Activated naive CD4-positive, alpha-beta T cell treated with anti-CD3 and anti-CD28 coated beads, Interleukin-2, amount 10 ng/mL, durations not matched to agents 7 days and 5 days (primary cell): ENCODE data around the gene IRAK1.
A peak's percentile ranks its signal among the peaks of the same experiment; 100 is the strongest.

ENCODE experiments used
- CTCF ChIA-PET: fragments of 350-600 bp; sonication (Branson Sonifier 250); formaldehyde crosslinking; loops from one replicate; lab custom pipeline; 2021; ENCODE audit warnings: antibody characterized with exemption; lab: Charles Lee
- DNase-seq: peaks from one replicate; pipeline ENCODE4 v3.0.0-alpha.2; 2020
- H3K27ac Mint-ChIP-seq: one replicate; pipeline ENCODE4 v1.8.0; 2021; ENCODE audit warnings: mild to moderate bottlenecking, moderate library complexity, mixed read lengths
- H3K27me3 Mint-ChIP-seq: one replicate; pipeline ENCODE4 v1.8.0; 2021; ENCODE audit warnings: mild to moderate bottlenecking, mixed read lengths
- H3K36me3 Mint-ChIP-seq: one replicate; pipeline ENCODE4 v1.8.0; 2021; ENCODE audit warnings: mixed read lengths
- H3K4me1 Mint-ChIP-seq: one replicate; pipeline ENCODE4 v1.8.0; 2021; ENCODE audit warnings: mixed read lengths
- H3K4me3 Mint-ChIP-seq: one replicate; pipeline ENCODE4 v1.8.0; 2021; ENCODE audit warnings: mild to moderate bottlenecking, moderate library complexity, mixed read lengths
- H3K9me3 Mint-ChIP-seq: one replicate; pipeline ENCODE4 v1.8.0; 2021; ENCODE audit warnings: mixed read lengths

IRAK1 gene

GRCh38 chrX:154019633-154020528, at the start of gene IRAK1:
Gene IRAK1, minus strand, starts transcription at chrX:154019902. Its CDS starts 90 bp downstream, at chrX:154019812.
- peaks cover 24% of the 10 kb centered on the region for H3K4me1 Mint-ChIP-seq
- peak; percentile 65 for DNase-seq
- H3K9me3 Mint-ChIP-seq, result no peaks in the 10 kb centered on the region
- peak within 1 kb of the TSS; percentile 95 for H3K27ac Mint-ChIP-seq
- CTCF ChIA-PET, result interaction anchor here (1.4 kb wide), 1 partner anchor 351 kb away, joined by 3 read pairs; no protein-coding TSS in a partner anchor
- peaks cover 12% of the 10 kb centered on the region for H3K36me3 Mint-ChIP-seq
- no peaks in the 10 kb centered on the region for H3K27me3 Mint-ChIP-seq
- peak within 1 kb of the TSS; percentile 88 for H3K4me3 Mint-ChIP-seq

- H3K36me3 Mint-ChIP-seq, result peaks cover 9% of the 10 kb centered on the region
- H3K9me3 Mint-ChIP-seq, result no peaks in the 10 kb centered on the region
- no peak overlapping the region for H3K4me3 Mint-ChIP-seq
- H3K4me1 Mint-ChIP-seq, result peaks cover 20% of the 10 kb centered on the region
- H3K27ac Mint-ChIP-seq, result no peak overlapping the region
- no peak for DNase-seq
- CTCF ChIA-PET, result no interaction called here
- H3K27me3 Mint-ChIP-seq, result no peaks in the 10 kb centered on the region
Observed at GRCh38 chrX:154068560-154068959, 48.9 kb upstream of the IRAK1 start.

GRCh38 chrX:154064637-154065435, 45.1 kb upstream of the IRAK1 start:
- Mint-ChIP-seq H3K4me3 (no peak overlapping the region), H3K27ac (peak overlapping the region; percentile 69), H3K27me3 (no peaks in the 10 kb centered on the region), H3K4me1 (peaks cover 29% of the 10 kb centered on the region), H3K36me3 (peaks cover 10% of the 10 kb centered on the region), H3K9me3 (no peaks in the 10 kb centered on the region)
- no peak for DNase-seq
- CTCF ChIA-PET, result no interaction called here

GRCh38 chrX:154063234-154063633, 43.5 kb upstream of the IRAK1 start:
- Mint-ChIP-seq H3K36me3 (peaks cover 16% of the 10 kb centered on the region), H3K9me3 (no peaks in the 10 kb centered on the region), H3K27me3 (no peaks in the 10 kb centered on the region), H3K27ac (peak overlapping the region; percentile 28), H3K4me1 (peaks cover 29% of the 10 kb centered on the region), H3K4me3 (no peak overlapping the region)
- no peak for DNase-seq
- CTCF ChIA-PET, result no interaction called here

- DNase-seq, result no peak
- Mint-ChIP-seq H3K4me1 (peaks cover 39% of the 10 kb centered on the region), H3K4me3 (no peak overlapping the region), H3K36me3 (peaks cover 25% of the 10 kb centered on the region), H3K27me3 (no peaks in the 10 kb centered on the region), H3K27ac (no peak overlapping the region), H3K9me3 (no peaks in the 10 kb centered on the region)
- CTCF ChIA-PET, result no interaction called here
Observed at GRCh38 chrX:154061801-154062200, 42.1 kb upstream of the IRAK1 start.

GRCh38 chrX:154059729-154060245, 40.1 kb upstream of the IRAK1 start:
- H3K36me3 Mint-ChIP-seq, result peaks cover 32% of the 10 kb centered on the region
- no peak for DNase-seq
- no peak overlapping the region for H3K27ac Mint-ChIP-seq
- no peaks in the 10 kb centered on the region for H3K27me3 Mint-ChIP-seq
- H3K9me3 Mint-ChIP-seq, result no peaks in the 10 kb centered on the region
- CTCF ChIA-PET, result no interaction called here
- H3K4me3 Mint-ChIP-seq, result no peak overlapping the region
- H3K4me1 Mint-ChIP-seq, result peaks cover 46% of the 10 kb centered on the region

- CTCF ChIA-PET, result no interaction called here
- no peak for DNase-seq
- no peaks in the 10 kb centered on the region for H3K9me3 Mint-ChIP-seq
- H3K4me3 Mint-ChIP-seq, result no peak overlapping the region
- no peak overlapping the region for H3K27ac Mint-ChIP-seq
- H3K27me3 Mint-ChIP-seq, result no peaks in the 10 kb centered on the region
- H3K4me1 Mint-ChIP-seq, result peaks cover 40% of the 10 kb centered on the region
- peaks cover 32% of the 10 kb centered on the region for H3K36me3 Mint-ChIP-seq
Observed at GRCh38 chrX:154059231-154059630, 39.5 kb upstream of the IRAK1 start.

- CTCF ChIA-PET, result interaction anchor here (1.0 kb wide), 1 partner anchor 10 kb away, joined by 3 read pairs; no protein-coding TSS in a partner anchor
- Mint-ChIP-seq H3K4me3 (no peak overlapping the region), H3K36me3 (peaks cover 32% of the 10 kb centered on the region), H3K4me1 (peaks cover 37% of the 10 kb centered on the region), H3K9me3 (no peaks in the 10 kb centered on the region), H3K27me3 (no peaks in the 10 kb centered on the region), H3K27ac (peak overlapping the region; percentile 24)
- no peak for DNase-seq
Observed at GRCh38 chrX:154058214-154058997, 38.7 kb upstream of the IRAK1 start.

- CTCF ChIA-PET, result interaction anchor here (1.0 kb wide), 1 partner anchor 10 kb away, joined by 3 read pairs; no protein-coding TSS in a partner anchor
- Mint-ChIP-seq H3K4me3 (no peak overlapping the region), H3K36me3 (peaks cover 32% of the 10 kb centered on the region), H3K27ac (peak overlapping the region; percentile 79), H3K4me1 (peaks cover 37% of the 10 kb centered on the region), H3K9me3 (no peaks in the 10 kb centered on the region), H3K27me3 (no peaks in the 10 kb centered on the region)
- DNase-seq, result no peak
Observed at GRCh38 chrX:154057791-154058190, 38.1 kb upstream of the IRAK1 start.

- Mint-ChIP-seq H3K9me3 (no peaks in the 10 kb centered on the region), H3K27ac (peak overlapping the region; percentile 79), H3K36me3 (peaks cover 33% of the 10 kb centered on the region), H3K4me3 (no peak overlapping the region), H3K27me3 (no peaks in the 10 kb centered on the region), H3K4me1 (peaks cover 39% of the 10 kb centered on the region)
- CTCF ChIA-PET, result no interaction called here
- no peak for DNase-seq
Observed at GRCh38 chrX:154056770-154057241, 37.1 kb upstream of the IRAK1 start.

GRCh38 chrX:154051201-154051810, 31.6 kb upstream of the IRAK1 start:
- peaks cover 45% of the 10 kb centered on the region for H3K36me3 Mint-ChIP-seq
- H3K9me3 Mint-ChIP-seq, result no peaks in the 10 kb centered on the region
- DNase-seq, result peak; percentile 78
- H3K27me3 Mint-ChIP-seq, result no peaks in the 10 kb centered on the region
- CTCF ChIA-PET, result interaction anchor here (1.5 kb wide), 1 partner anchor 38 kb away, joined by 8 read pairs; no protein-coding TSS in a partner anchor
- no peak overlapping the region for H3K4me3 Mint-ChIP-seq
- H3K4me1 Mint-ChIP-seq, result peaks cover 21% of the 10 kb centered on the region
- H3K27ac Mint-ChIP-seq, result peak overlapping the region; percentile 65

GRCh38 chrX:154050113-154050495, 30.4 kb upstream of the IRAK1 start:
- H3K9me3 Mint-ChIP-seq, result no peaks in the 10 kb centered on the region
- peaks cover 19% of the 10 kb centered on the region for H3K4me1 Mint-ChIP-seq
- no peaks in the 10 kb centered on the region for H3K27me3 Mint-ChIP-seq
- CTCF ChIA-PET, result interaction anchor here (1.0 kb wide), 1 partner anchor 37 kb away, joined by 7 read pairs; no protein-coding TSS in a partner anchor
- H3K27ac Mint-ChIP-seq, result no peak overlapping the region
- H3K36me3 Mint-ChIP-seq, result peaks cover 41% of the 10 kb centered on the region
- DNase-seq, result no peak
- no peak overlapping the region for H3K4me3 Mint-ChIP-seq
